Ishikawa (cell line): ENCODE measurements around the gene PPP1R11.

Experiments used
- CEBPB ChIP-seq: IDR thresholded peaks from 2 replicates; pipeline ENCODE4 v1.6.1; 2012
- EP300 ChIP-seq: IDR thresholded peaks from 2 replicates; pipeline ENCODE4 v1.6.1; 2012; ENCODE audit warnings: borderline replicate concordance
- REST ChIP-seq: IDR thresholded peaks from 2 replicates; pipeline ENCODE4 v1.6.1; 2012; ENCODE audit warnings: low read depth, mild to moderate bottlenecking
- YY1 ChIP-seq: IDR thresholded peaks from 2 replicates; pipeline ENCODE4 v1.6.1; 2012; ENCODE audit warnings: low read depth

- no peak for TF ChIP-seq REST
- TF ChIP-seq CEBPB: no peak
- no peak for TF ChIP-seq YY1
- no peak for TF ChIP-seq EP300
Observed at GRCh38 chr6:30093951-30094661, 27.1 kb downstream of the PPP1R11 start.
